Retinal pigment epithelial cell (primary cell): ENCODE measurements around the gene GRM6.
A peak's percentile ranks its signal among the peaks of the same experiment; 100 is the strongest.

Source experiments
- DNase-seq: peaks from one replicate; pipeline ENCODE4 v3.0.0-alpha.2; 2010; ENCODE audit warnings: low read depth
- H3K4me3 ChIP-seq: 2 replicates; pipeline ENCODE4 v1.5.1; 2011; ENCODE audit warnings: mild to moderate bottlenecking, low read length, control low read depth, moderate library complexity
- CTCF ChIP-seq: conservative IDR thresholded peaks from 2 replicates; pipeline ENCODE4 v1.5.1; 2011; ENCODE audit warnings: low read depth, low read length, control low read depth, inconsistent platforms

The GRM6 gene

GRCh38 chr5:178983728-178984127 is 11.4 kb downstream of the GRM6 start:
- no peak overlapping the region for H3K4me3 ChIP-seq
- no peak for DNase-seq
- TF ChIP-seq CTCF, result no peak

- DNase-seq, result no peak
- no peak overlapping the region for H3K4me3 ChIP-seq
- no peak for TF ChIP-seq CTCF
These were observed 12.2 kb downstream of the GRM6 start for GRCh38 chr5:178982941-178983340.

- H3K4me3 ChIP-seq, result no peak overlapping the region
- no peak for DNase-seq
- no peak for TF ChIP-seq CTCF
These were observed 13.7 kb downstream of the GRM6 start for GRCh38 chr5:178981381-178981780.

GRCh38 chr5:178965465-178966055 is 29.6 kb downstream of the GRM6 start:
- no peak for TF ChIP-seq CTCF

GRCh38 chr5:178941361-178941760 is 53.8 kb downstream of the GRM6 start:
- peak overlapping the region; percentile 77 for H3K4me3 ChIP-seq
- DNase-seq, result no peak
- TF ChIP-seq CTCF, result no peak

More at GRCh38 chr5:178965465-178966055, 29.6 kb downstream of the GRM6 start:
- DNase-seq, result no peak
- H3K4me3 ChIP-seq, result no peak overlapping the region

- peak within 1 kb of the TSS; percentile 77 for H3K4me3 ChIP-seq
- no peak for TF ChIP-seq CTCF
- DNase-seq, result peak; percentile 87
These were observed 54.4 kb downstream of the GRM6 start, which contains the start of gene ZNF454 for GRCh38 chr5:178940569-178941360. TSS of gene ZNF454 (plus strand) at chr5:178941198. CDS start at chr5:178942792, 1,594 bp downstream.
